Ectodermal cell (in vitro differentiated cells): ENCODE data around the gene JPH3.

ENCODE experiments used
- H3K27ac ChIP-seq: 2 replicates; pipeline ENCODE4 v1.7.0; 2013; ENCODE audit warnings: mild to moderate bottlenecking, low read depth, low read length; ENCODE audit not compliant: insufficient read depth, poor library complexity, severe bottlenecking
- H3K27me3 ChIP-seq: 2 replicates; pipeline ENCODE4 v1.7.0; 2013; ENCODE audit warnings: mild to moderate bottlenecking, low read length; ENCODE audit not compliant: insufficient read depth, control insufficient read depth, poor library complexity, severe bottlenecking
- H3K36me3 ChIP-seq: one replicate; pipeline ENCODE4 v1.7.0; 2013; ENCODE audit warnings: low read length; ENCODE audit not compliant: control insufficient read depth, insufficient read depth
- H3K4me1 ChIP-seq: one replicate; pipeline ENCODE4 v1.7.0; 2013; ENCODE audit warnings: low read length; ENCODE audit not compliant: control insufficient read depth, insufficient read depth
- H3K4me3 ChIP-seq: 2 replicates; pipeline ENCODE4 v1.7.0; 2013; ENCODE audit warnings: low read depth, low read length, control low read depth; ENCODE audit not compliant: insufficient read depth
- H3K9me3 ChIP-seq: 2 replicates; pipeline ENCODE4 v1.7.0; 2013; ENCODE audit warnings: mild to moderate bottlenecking, low read length, moderate library complexity; ENCODE audit not compliant: control insufficient read depth
- WGBS, 2 experiments: methylation state at CpG; one replicate each; pipeline ENCODE4 v1.1.7; 2013; ENCODE audit warnings: missing lambda C conversion rate in 2 of 2; 5-methylcytosine and 5-hydroxymethylcytosine counted together

Gene JPH3

DNA sequence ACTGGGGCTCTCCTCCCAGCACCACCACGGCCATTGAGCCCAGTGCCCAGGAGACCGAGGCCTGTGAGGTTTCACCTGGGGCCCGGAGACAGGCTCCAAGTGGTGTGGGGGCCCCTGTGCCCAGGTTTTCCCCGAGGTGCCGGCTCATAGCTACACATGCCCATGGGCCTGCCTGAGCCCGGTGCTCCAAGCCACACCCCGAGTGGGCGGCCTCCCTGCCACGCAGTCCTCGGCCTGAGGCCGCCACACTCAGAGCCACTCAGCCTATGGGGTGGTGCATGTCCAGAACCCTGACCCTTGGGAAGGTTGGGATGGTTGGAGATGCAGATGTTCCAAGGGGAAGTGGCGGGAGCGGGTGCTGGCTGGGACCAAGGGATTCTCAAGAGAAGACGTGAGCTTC, 24.1 kb downstream of the JPH3 start:
- Histone ChIP-seq H3K4me3 (no peak overlapping the region), H3K4me1 (peaks cover 3% of the 10 kb centered on the region), H3K27me3 (no peaks in the 10 kb centered on the region), H3K9me3 (no peaks in the 10 kb centered on the region), H3K27ac (no peak overlapping the region), H3K36me3 (no peaks in the 10 kb centered on the region)
- 94 to 95% methylated on average over 14 of the region's 14 CpGs for WGBS, 2 experiments

DNA sequence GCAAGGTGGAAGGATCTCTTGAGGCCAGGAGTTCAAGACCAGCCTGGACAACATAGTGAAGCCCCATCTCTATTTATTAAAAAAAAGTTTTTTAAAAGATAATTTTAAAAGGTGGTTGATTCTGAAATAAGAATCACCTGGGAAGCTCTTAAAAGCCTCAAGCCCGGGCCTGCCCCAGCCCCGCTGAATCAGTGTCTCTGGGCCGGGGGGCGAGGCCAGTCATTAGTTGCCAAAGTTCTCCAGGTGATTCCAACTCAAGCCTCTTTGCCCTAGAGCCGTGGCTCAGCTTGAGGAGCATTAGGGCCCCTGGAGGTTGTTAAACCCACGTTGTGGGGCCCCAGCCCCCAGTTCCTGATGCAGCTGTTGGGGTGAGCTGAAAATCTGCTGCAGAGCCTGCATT, 24.6 kb downstream of the JPH3 start:
- 90 to 93% methylated on average over 6 of the region's 6 CpGs for WGBS, 2 experiments
- H3K4me3 ChIP-seq: no peak overlapping the region

DNA sequence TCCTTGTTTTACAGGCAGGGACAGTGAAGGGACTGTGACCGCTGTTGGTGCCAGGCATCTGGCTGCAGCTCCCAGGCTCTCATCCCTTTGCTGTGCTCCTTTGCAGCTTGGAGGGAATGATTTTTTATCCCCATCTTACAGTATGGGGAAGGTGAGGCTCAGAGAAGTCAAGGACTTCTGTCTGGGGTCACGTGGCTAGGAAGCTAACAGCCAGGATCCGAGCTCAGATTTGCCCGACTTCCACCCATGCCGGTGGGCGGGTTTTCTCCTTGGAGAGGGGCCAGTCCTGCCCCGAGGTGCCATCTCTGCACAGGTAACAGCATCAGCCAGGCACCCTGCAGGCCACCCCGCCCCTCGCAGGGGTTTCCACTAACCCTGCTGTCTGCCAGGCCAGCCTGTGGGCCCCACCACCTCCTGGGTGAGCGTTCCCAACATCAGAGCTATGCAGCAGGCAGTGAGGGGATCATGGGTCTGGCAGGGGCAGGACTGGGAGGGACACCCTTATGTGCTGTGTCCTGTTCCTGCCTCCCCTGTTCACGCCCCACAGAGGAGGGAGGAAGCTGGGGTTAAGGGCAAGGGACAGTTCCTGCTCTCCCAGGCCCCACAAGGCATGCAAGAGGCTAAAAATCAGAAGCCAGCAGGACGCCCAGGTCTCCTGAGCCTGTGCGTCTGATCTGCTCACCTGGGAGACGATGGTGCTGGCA, 25.4 kb downstream of the JPH3 start:
- Histone ChIP-seq H3K27me3 (no peaks in the 10 kb centered on the region), H3K27ac (no peak overlapping the region), H3K4me3 (no peak overlapping the region), H3K36me3 (no peaks in the 10 kb centered on the region), H3K9me3 (no peaks in the 10 kb centered on the region), H3K4me1 (no peaks in the 10 kb centered on the region)
- 88 to 91% methylated on average over 14 of the region's 14 CpGs for WGBS, 2 experiments

More for the DNA sequence above, 24.6 kb downstream of the JPH3 start:
- H3K36me3 ChIP-seq: no peaks in the 10 kb centered on the region
- peaks cover 3% of the 10 kb centered on the region for H3K4me1 ChIP-seq
- no peak overlapping the region for H3K27ac ChIP-seq
- no peaks in the 10 kb centered on the region for H3K27me3 ChIP-seq
- H3K9me3 ChIP-seq: no peaks in the 10 kb centered on the region

DNA sequence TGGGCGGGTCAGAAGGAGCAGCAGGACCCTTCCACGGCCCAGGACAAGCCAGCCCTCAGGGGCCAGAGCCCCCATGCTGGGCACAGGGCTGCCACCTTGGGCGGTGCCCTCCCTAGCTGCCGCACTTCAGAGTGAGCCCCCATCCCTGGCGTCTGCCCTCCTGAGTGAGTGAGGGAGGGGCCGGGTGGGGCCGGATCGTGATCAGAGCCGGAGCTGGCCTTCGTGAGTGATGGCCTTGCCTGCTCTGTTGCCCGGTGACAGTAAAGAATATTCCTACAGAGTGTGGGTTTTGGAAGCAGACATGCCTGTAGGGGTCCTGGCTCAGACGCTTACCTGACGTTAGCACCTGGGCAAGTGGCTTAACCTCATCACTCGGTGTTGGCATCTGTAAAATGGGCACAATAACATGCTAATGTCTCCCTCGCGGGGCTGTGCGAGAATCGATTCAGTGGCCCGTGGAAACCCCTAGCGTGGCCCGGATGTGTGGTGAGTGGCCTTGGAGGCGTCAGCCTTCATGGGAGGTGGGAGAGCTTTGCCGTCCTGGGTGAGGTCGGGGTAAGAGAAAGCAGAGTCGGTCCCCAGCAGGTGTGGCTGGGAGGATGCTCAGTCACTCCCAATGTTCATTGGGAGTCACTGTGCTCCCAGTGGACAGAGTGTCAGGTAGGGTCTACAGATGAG, 26.1 kb downstream of the JPH3 start:
- Histone ChIP-seq H3K9me3 (no peaks in the 10 kb centered on the region), H3K4me3 (no peak overlapping the region), H3K36me3 (no peaks in the 10 kb centered on the region), H3K4me1 (no peaks in the 10 kb centered on the region), H3K27ac (no peak overlapping the region), H3K27me3 (no peaks in the 10 kb centered on the region)
- WGBS, 2 experiments: 92% methylated on average over 25 of the region's 25 CpGs

DNA sequence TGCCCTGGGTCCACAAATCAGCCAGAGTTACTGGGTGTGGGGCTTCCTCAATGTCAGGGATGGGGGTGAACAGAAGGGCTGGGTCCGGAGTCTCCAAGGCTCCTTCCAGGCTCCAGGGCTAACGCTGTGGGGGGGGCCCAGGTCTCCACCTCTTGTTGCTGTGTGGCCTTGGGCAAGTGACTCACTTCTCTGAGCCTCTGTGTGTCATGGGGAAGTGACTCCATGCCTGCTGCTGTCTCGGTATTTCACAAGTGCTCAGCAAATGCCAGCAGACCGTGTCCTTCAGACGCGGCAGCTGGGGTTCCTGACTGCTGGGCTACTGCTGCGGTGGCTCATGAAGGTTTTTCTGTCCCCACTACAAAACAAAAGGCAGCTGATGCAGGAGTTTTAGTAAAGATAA, 26.6 kb downstream of the JPH3 start:
- WGBS, 2 experiments: 73 to 82% methylated on average over 7 of the region's 7 CpGs
- H3K27me3 ChIP-seq: no peaks in the 10 kb centered on the region
- no peaks in the 10 kb centered on the region for H3K4me1 ChIP-seq
- no peaks in the 10 kb centered on the region for H3K36me3 ChIP-seq
- no peaks in the 10 kb centered on the region for H3K9me3 ChIP-seq
- H3K4me3 ChIP-seq: no peak overlapping the region
- H3K27ac ChIP-seq: no peak overlapping the region

DNA sequence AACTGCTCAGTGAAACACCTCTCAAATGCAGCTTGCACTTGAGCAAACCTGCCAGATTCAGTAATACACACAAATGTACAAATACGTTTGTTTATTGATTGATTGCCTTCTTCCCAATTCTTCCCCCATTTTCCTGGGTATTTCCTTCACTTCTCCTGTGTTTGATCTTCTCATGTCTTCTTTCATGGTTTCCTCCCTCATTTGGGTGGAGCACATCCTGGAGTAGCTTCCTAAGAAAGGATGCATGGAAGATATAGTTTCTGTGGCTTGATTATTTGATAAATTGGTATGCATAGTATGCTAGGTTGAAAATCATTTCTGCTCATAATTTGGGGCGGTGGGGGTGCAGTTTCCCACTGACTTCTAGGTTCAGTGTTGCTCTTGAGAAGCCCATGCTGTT, 28.8 kb downstream of the JPH3 start:
- WGBS, 2 experiments: 94% methylated on average over 2 of the region's 2 CpGs
- Histone ChIP-seq H3K27ac (no peak overlapping the region), H3K36me3 (no peaks in the 10 kb centered on the region), H3K4me1 (peaks cover 5% of the 10 kb centered on the region), H3K4me3 (no peak overlapping the region), H3K27me3 (peaks cover 9% of the 10 kb centered on the region), H3K9me3 (no peaks in the 10 kb centered on the region)

DNA sequence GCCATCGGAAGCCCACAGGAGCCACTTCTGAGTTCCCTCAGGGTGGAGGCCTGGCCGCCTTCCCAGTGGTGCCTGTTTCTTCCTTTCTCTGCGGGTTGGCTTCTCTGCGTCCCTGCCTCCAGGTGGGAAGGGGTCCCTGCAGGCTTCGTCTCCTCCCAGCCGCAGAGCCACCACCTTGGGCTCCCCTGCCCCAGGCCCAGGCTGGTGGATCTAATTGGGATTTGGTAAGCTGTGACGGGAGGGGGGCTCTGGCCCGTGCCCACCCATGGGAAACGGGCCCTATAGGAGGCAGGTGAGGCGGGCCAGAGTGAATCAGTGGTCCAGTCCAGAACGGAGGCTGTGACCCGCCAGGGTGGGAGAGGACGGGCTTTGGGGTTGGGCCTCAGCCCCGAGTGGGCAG, 32.1 kb downstream of the JPH3 start:
- Histone ChIP-seq H3K9me3 (no peaks in the 10 kb centered on the region), H3K27ac (no peak overlapping the region), H3K4me3 (no peak overlapping the region), H3K27me3 (peaks cover 16% of the 10 kb centered on the region), H3K36me3 (no peaks in the 10 kb centered on the region), H3K4me1 (peaks cover 5% of the 10 kb centered on the region)
- WGBS, 2 experiments: 91% methylated on average over 14 of the region's 14 CpGs

DNA sequence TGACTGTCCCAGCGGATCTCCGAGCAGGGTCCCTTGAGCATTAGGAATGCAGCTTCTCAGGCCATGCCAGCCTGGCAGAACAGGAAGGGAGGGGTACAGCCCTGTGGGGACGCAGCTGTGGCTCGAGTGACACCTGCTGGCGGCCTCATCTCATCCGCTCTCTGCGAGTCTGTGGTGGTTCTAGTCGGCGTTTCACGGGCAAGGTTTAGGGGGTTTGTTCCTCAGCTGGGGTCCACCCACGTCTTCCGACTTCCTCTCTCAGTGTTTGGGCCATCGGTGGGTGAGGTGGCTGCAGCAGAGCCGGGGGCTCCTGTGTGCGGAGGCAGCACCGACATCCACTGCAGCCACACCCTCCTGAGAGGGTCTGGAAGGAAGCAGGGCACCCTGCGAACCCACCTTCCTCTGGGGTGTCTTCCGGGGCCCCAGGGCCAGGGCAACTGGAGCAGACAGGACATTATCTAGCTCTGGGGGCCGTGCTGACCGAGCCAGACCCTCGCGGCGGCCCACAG, 33.3 kb downstream of the JPH3 start:
- H3K4me1 ChIP-seq: peaks cover 5% of the 10 kb centered on the region
- no peaks in the 10 kb centered on the region for H3K9me3 ChIP-seq
- H3K27me3 ChIP-seq: peaks cover 16% of the 10 kb centered on the region
- 22 to 24% methylated on average over 23 of the region's 23 CpGs for whole genome bisulfite sequencing, 2 experiments
- H3K27ac ChIP-seq: no peak overlapping the region
- no peak overlapping the region for H3K4me3 ChIP-seq
- no peaks in the 10 kb centered on the region for H3K36me3 ChIP-seq

DNA sequence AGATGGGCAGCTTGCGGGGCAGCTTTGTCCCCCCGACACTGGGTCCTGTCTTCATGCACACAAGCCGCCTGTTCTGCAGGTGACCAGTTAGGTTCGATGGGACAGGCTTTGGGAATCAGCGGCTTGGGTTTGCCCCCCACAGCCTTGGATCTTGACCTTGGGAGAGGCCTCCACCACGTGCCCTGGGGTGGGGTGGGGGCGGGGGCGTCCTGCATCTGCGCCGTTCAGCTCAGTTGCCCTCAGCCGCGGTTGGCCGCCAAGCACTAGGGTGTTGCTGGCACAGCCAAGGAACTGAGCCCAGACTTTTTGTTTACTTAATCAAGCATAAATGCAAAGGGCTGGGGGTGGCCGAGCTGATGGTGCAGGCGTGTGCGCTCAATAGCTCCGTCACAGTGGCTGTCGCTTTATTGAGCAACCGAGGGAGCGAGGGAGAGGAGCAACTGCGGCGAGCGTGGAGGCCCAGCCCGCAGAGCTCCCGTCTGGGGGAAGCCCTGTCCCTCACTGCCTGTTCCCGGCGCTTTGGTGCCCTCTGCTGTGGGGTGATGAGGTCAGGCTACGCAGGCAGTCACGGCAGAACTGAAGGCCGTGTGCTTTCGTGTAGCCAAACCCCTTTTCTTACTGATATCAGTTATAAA, 33.9 kb downstream of the JPH3 start:
- Histone ChIP-seq H3K27me3 (peaks cover 16% of the 10 kb centered on the region), H3K36me3 (no peaks in the 10 kb centered on the region), H3K4me3 (no peak overlapping the region), H3K4me1 (peaks cover 5% of the 10 kb centered on the region), H3K9me3 (no peaks in the 10 kb centered on the region), H3K27ac (no peak overlapping the region)
- WGBS, 2 experiments: 20 to 21% methylated on average over 31 of the region's 31 CpGs

DNA sequence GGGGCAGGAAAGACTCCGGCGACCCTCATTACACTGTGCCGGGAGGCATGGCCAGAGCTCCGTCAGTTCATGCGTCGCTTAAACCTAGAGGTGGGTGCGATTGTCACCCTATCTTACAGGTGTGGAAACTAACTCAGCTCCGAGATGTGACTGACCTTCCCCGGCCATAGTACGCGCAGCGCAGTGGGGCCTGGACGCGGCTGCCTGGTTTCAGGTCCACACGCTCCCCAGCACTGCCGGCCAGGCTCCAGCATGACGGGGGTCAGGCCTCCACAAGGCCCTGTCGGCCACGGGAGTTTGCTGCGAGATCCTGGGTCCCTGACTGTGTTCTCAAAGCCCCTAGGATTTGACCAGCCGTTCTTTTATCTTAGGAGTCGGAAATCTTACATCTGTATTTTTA, 34.4 kb downstream of the JPH3 start:
- H3K4me1 ChIP-seq: peaks cover 5% of the 10 kb centered on the region
- no peaks in the 10 kb centered on the region for H3K9me3 ChIP-seq
- no peaks in the 10 kb centered on the region for H3K36me3 ChIP-seq
- H3K27ac ChIP-seq: no peak overlapping the region
- H3K4me3 ChIP-seq: no peak overlapping the region
- H3K27me3 ChIP-seq: peaks cover 16% of the 10 kb centered on the region
- WGBS, 2 experiments: 88 to 89% methylated on average over 22 of the region's 22 CpGs
